ENCODE data around the gene CIDEC. TPM values are rescaled to one million over a fixed set of nuclear protein-coding genes. Genes with fewer than 3 reads are reported as not detected.

The CIDEC gene
- total and polyA plus RNA-seq, 4 donors = 0.24 to 0.54 TPM; not detected in 2

GRCh38 chr3:9837701-9838582, 42.1 kb downstream of the CIDEC start:
- peaks cover 70% of the 10 kb centered on the region for H3K36me3 ChIP-seq (ENCODE audit: control insufficient read depth, insufficient read depth, low read length)
- H3K27me3 ChIP-seq (ENCODE audit: control insufficient read depth, insufficient read depth, low read length) = no peaks in the 10 kb centered on the region
- H3K4me1 ChIP-seq (ENCODE audit: control insufficient read depth, insufficient read depth, low read length) = peaks cover 4% of the 10 kb centered on the region
- H3K4me3 ChIP-seq (ENCODE audit: low read depth, low read length) = no peak overlapping the region
- no peak overlapping the region for H3K27ac ChIP-seq (ENCODE audit: low read depth, low read length)
- 89% methylated on average over 9 of the region's 12 CpGs for WGBS (ENCODE audit: insufficient coverage)
- DNase-seq (ENCODE audit: low read depth in 4 of 6, low spot score in 6 of 6) = no peak
- H3K9me3 ChIP-seq (ENCODE audit: control insufficient read depth, insufficient read depth, low read length) = no peaks in the 10 kb centered on the region

GRCh38 chr3:9834520-9835380, 45.3 kb downstream of the CIDEC start:
- H3K4me1 ChIP-seq (ENCODE audit: control insufficient read depth, insufficient read depth, low read length) = no peaks in the 10 kb centered on the region
- peaks cover 62% of the 10 kb centered on the region for H3K36me3 ChIP-seq (ENCODE audit: control insufficient read depth, insufficient read depth, low read length)
- no peaks in the 10 kb centered on the region for H3K9me3 ChIP-seq (ENCODE audit: control insufficient read depth, insufficient read depth, low read length)
- H3K27me3 ChIP-seq (ENCODE audit: control insufficient read depth, insufficient read depth, low read length) = no peaks in the 10 kb centered on the region
- H3K4me3 ChIP-seq (ENCODE audit: low read depth, low read length) = no peak overlapping the region
- 72% methylated on average over 16 of the region's 18 CpGs for WGBS (ENCODE audit: insufficient coverage)
- DNase-seq (ENCODE audit: low read depth in 4 of 6, low spot score in 6 of 6) = no peak
- no peak overlapping the region for H3K27ac ChIP-seq (ENCODE audit: low read depth, low read length)

- H3K4me1 ChIP-seq (ENCODE audit: control insufficient read depth, insufficient read depth, low read length) = no peaks in the 10 kb centered on the region
- H3K27me3 ChIP-seq (ENCODE audit: control insufficient read depth, insufficient read depth, low read length) = no peaks in the 10 kb centered on the region
- H3K4me3 ChIP-seq (ENCODE audit: low read depth, low read length) = no peak overlapping the region
- H3K36me3 ChIP-seq (ENCODE audit: control insufficient read depth, insufficient read depth, low read length) = peaks cover 53% of the 10 kb centered on the region
- DNase-seq (ENCODE audit: low read depth in 4 of 6, low spot score in 6 of 6) = no peak
- WGBS (ENCODE audit: insufficient coverage) = 97% methylated on average over 9 of the region's 9 CpGs
- no peaks in the 10 kb centered on the region for H3K9me3 ChIP-seq (ENCODE audit: control insufficient read depth, insufficient read depth, low read length)
- H3K27ac ChIP-seq (ENCODE audit: low read depth, low read length) = no peak overlapping the region
Observed at GRCh38 chr3:9833078-9833477, 47.0 kb downstream of the CIDEC start.

- WGBS (ENCODE audit: insufficient coverage) = 100% methylated on average over 2 of the region's 3 CpGs
- H3K36me3 ChIP-seq (ENCODE audit: control insufficient read depth, insufficient read depth, low read length) = peaks cover 56% of the 10 kb centered on the region
- no peak for DNase-seq (ENCODE audit: low read depth in 4 of 6, low spot score in 6 of 6)
Observed at GRCh38 chr3:9831253-9831652, 48.8 kb downstream of the CIDEC start.

GRCh38 chr3:9828801-9829755, 51.0 kb downstream of the CIDEC start:
- no peak overlapping the region for H3K27ac ChIP-seq (ENCODE audit: low read depth, low read length)
- no peaks in the 10 kb centered on the region for H3K4me1 ChIP-seq (ENCODE audit: control insufficient read depth, insufficient read depth, low read length)
- no peaks in the 10 kb centered on the region for H3K27me3 ChIP-seq (ENCODE audit: control insufficient read depth, insufficient read depth, low read length)
- H3K4me3 ChIP-seq (ENCODE audit: low read depth, low read length) = no peak overlapping the region
- WGBS (ENCODE audit: insufficient coverage) = 97% methylated on average over 14 of the region's 17 CpGs
- no peak for DNase-seq (ENCODE audit: low read depth in 4 of 6, low spot score in 6 of 6)
- H3K9me3 ChIP-seq (ENCODE audit: control insufficient read depth, insufficient read depth, low read length) = no peaks in the 10 kb centered on the region
- H3K36me3 ChIP-seq (ENCODE audit: control insufficient read depth, insufficient read depth, low read length) = peaks cover 40% of the 10 kb centered on the region

More at GRCh38 chr3:9831253-9831652, 48.8 kb downstream of the CIDEC start:
- Histone ChIP-seq H3K9me3 (ENCODE audit: control insufficient read depth, insufficient read depth, low read length) (no peaks in the 10 kb centered on the region), H3K4me1 (ENCODE audit: control insufficient read depth, insufficient read depth, low read length) (no peaks in the 10 kb centered on the region), H3K27ac (ENCODE audit: low read depth, low read length) (no peak overlapping the region), H3K4me3 (ENCODE audit: low read depth, low read length) (no peak overlapping the region), H3K27me3 (ENCODE audit: control insufficient read depth, insufficient read depth, low read length) (no peaks in the 10 kb centered on the region)

GRCh38 chr3:9826815-9827573, 53.1 kb downstream of the CIDEC start:
- Histone ChIP-seq H3K27me3 (ENCODE audit: control insufficient read depth, insufficient read depth, low read length) (no peaks in the 10 kb centered on the region), H3K9me3 (ENCODE audit: control insufficient read depth, insufficient read depth, low read length) (no peaks in the 10 kb centered on the region), H3K4me3 (ENCODE audit: low read depth, low read length) (no peak overlapping the region), H3K27ac (ENCODE audit: low read depth, low read length) (no peak overlapping the region), H3K36me3 (ENCODE audit: control insufficient read depth, insufficient read depth, low read length) (peaks cover 23% of the 10 kb centered on the region), H3K4me1 (ENCODE audit: control insufficient read depth, insufficient read depth, low read length) (no peaks in the 10 kb centered on the region)
- 80% methylated on average over 18 of the region's 20 CpGs for WGBS (ENCODE audit: insufficient coverage)
- no peak for DNase-seq (ENCODE audit: low read depth in 4 of 6, low spot score in 6 of 6)

GRCh38 chr3:9825451-9826040, 54.5 kb downstream of the CIDEC start:
- Histone ChIP-seq H3K9me3 (ENCODE audit: control insufficient read depth, insufficient read depth, low read length) (no peaks in the 10 kb centered on the region), H3K27me3 (ENCODE audit: control insufficient read depth, insufficient read depth, low read length) (no peaks in the 10 kb centered on the region), H3K4me1 (ENCODE audit: control insufficient read depth, insufficient read depth, low read length) (no peaks in the 10 kb centered on the region), H3K36me3 (ENCODE audit: control insufficient read depth, insufficient read depth, low read length) (peaks cover 24% of the 10 kb centered on the region), H3K4me3 (ENCODE audit: low read depth, low read length) (no peak overlapping the region), H3K27ac (ENCODE audit: low read depth, low read length) (no peak overlapping the region)
- 69% methylated on average over 8 of the region's 14 CpGs for WGBS (ENCODE audit: insufficient coverage)
- DNase-seq (ENCODE audit: low read depth in 4 of 6, low spot score in 6 of 6) = no peak

GRCh38 chr3:9820946-9821345, 59.1 kb downstream of the CIDEC start:
- Histone ChIP-seq H3K4me3 (ENCODE audit: low read depth, low read length) (no peak overlapping the region), H3K27ac (ENCODE audit: low read depth, low read length) (no peak overlapping the region), H3K4me1 (ENCODE audit: control insufficient read depth, insufficient read depth, low read length) (no peaks in the 10 kb centered on the region), H3K36me3 (ENCODE audit: control insufficient read depth, insufficient read depth, low read length) (peaks cover 33% of the 10 kb centered on the region), H3K27me3 (ENCODE audit: control insufficient read depth, insufficient read depth, low read length) (no peaks in the 10 kb centered on the region), H3K9me3 (ENCODE audit: control insufficient read depth, insufficient read depth, low read length) (no peaks in the 10 kb centered on the region)
- no peak for DNase-seq (ENCODE audit: low read depth in 4 of 6, low spot score in 6 of 6)
- WGBS (ENCODE audit: insufficient coverage) = 44% methylated on average over 2 of the region's 2 CpGs
